ENCODE results near the gene ERFL.

DNA sequence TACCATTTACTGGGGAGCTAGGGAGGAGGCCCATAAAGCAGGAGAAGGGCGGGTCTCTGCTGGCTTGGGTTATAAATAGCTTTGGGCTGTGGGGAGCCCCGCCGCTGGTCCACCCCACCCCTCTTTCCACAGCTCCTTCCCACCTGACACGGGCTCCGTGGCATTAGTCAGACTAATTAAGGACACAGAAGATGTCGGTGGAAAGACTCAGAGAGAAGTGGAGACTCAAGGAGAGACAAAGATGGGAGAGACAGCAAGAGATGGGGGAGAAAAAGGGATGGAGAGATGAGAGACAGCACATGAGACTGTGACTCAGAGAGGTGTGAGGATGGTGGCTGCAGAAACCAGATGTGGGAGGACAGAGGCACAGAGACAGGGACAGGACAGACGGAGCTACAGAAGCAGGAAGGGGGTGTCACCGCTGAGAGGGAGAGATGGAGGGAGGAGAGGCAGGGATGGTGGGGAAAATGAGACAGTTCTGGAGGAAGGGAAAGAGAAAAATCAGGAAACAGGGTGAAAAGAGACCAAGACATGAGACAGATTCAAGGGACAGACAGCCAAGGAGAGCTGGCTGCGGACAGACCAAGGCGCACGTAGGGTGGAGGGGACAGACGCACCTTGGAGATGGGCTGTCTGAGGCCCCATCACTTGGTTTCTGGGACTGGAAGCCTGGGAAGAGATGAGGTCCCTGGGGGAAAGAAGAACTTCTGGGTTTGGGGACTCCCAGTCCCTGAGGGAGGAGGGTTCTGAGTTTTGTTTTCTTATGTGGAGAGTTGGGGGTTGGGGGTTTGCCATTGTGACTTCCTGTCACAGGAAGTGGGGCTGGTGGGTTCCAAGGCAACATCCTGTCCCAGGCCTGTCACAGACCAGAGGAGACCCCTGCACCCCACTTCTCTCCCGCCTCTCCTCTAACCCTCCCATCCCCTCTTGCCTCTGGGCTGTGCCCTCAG, 41.2 kb downstream of the ERFL start:
- no peak for TF ChIP-seq POLR2A (IDR thresholded peaks at IDR 0.05; ENCODE audit: low read depth)
- TF ChIP-seq CTCF (IDR thresholded peaks at IDR 0.05) = no peak
- TF ChIP-seq EP300 (IDR thresholded peaks at IDR 0.05) = no peak

All from esophagus muscularis mucosa (tissue), 4 donors.